ENCODE results near the gene BCL2L15. TPM values are rescaled to one million over a fixed set of nuclear protein-coding genes. Genes with fewer than 3 reads are reported as not detected.
A peak's percentile ranks its signal among the peaks of the same experiment; 100 is the strongest.

Gene BCL2L15
- total RNA-seq, 4 donors from 2014 or later, result 0.13 to 0.89 (median 0.50) TPM

- intact Hi-C loops (cut with DNase I), result no loop called here
- H3K27me3 ChIP-seq, result no peaks in the 10 kb centered on the region
- H3K9me3 ChIP-seq, result no peaks in the 10 kb centered on the region
- WGBS, 2 donors, result 91 to 95% methylated on average over 3 of the region's 3 CpGs
- H3K36me3 ChIP-seq, result peaks cover 4 to 15% of the 10 kb centered on the region in 2 donors
- H3K4me3 ChIP-seq (replicated peaks in 1 of 3), result no peak overlapping the region
- no peak for DNase-seq
- peaks cover 0 to 3% of the 10 kb centered on the region in 2 donors for H3K4me1 ChIP-seq
- TF ChIP-seq CTCF (IDR thresholded peaks at IDR 0.05) (no peak), POLR2A (IDR thresholded peaks at IDR 0.05) (no peak)
- H3K27ac ChIP-seq, result no peak overlapping the region
Measured at GRCh38 chr1:113893267-113893666, 5.9 kb upstream of the BCL2L15 start.

GRCh38 chr1:113891631-113892220, 4.3 kb upstream of the BCL2L15 start:
- Histone ChIP-seq H3K27me3 (no peaks in the 10 kb centered on the region), H3K4me3 (replicated peaks in 1 of 3) (no peak overlapping the region), H3K27ac (no peak overlapping the region), H3K4me1 (peaks cover 7 to 8% of the 10 kb centered on the region in 2 donors), H3K9me3 (no peaks in the 10 kb centered on the region), H3K36me3 (peaks cover 4 to 15% of the 10 kb centered on the region in 2 donors)
- DNase-seq, result no peak
- 92 to 94% methylated on average over 11 of the region's 11 CpGs for WGBS, 2 donors
- no peak for TF ChIP-seq POLR2A (IDR thresholded peaks at IDR 0.05)
- no peak for TF ChIP-seq CTCF (IDR thresholded peaks at IDR 0.05)
- intact Hi-C loops (cut with DNase I), result no loop called here

- H3K27me3 ChIP-seq, result no peaks in the 10 kb centered on the region
- H3K9me3 ChIP-seq, result no peaks in the 10 kb centered on the region
- H3K27ac ChIP-seq, result no peak overlapping the region
- WGBS, 2 donors, result 50 to 71% methylated on average over 2 of the region's 2 CpGs
- intact Hi-C loops (cut with DNase I), result no loop called here
- no peak overlapping the region for H3K4me3 ChIP-seq (replicated peaks in 1 of 3)
- peaks cover 7 to 8% of the 10 kb centered on the region in 2 donors for H3K4me1 ChIP-seq
- no peak for DNase-seq
- peaks cover 0 to 8% of the 10 kb centered on the region in 2 donors for H3K36me3 ChIP-seq
- no peak for TF ChIP-seq POLR2A (IDR thresholded peaks at IDR 0.05)
- no peak for TF ChIP-seq CTCF (IDR thresholded peaks at IDR 0.05)
Measured at GRCh38 chr1:113890816-113891215, 3.4 kb upstream of the BCL2L15 start.

GRCh38 chr1:113886417-113887401, 672 bp downstream of the BCL2L15 start:
- Histone ChIP-seq H3K4me1 (peaks cover 7 to 8% of the 10 kb centered on the region in 2 donors), H3K9me3 (no peaks in the 10 kb centered on the region), H3K36me3 (no peaks in the 10 kb centered on the region), H3K27me3 (no peaks in the 10 kb centered on the region), H3K27ac (no peak overlapping the region), H3K4me3 (replicated peaks in 1 of 3) (no peak overlapping the region)
- TF ChIP-seq CTCF (IDR thresholded peaks at IDR 0.05) (no peak), POLR2A (IDR thresholded peaks at IDR 0.05) (no peak)
- intact Hi-C loops (cut with DNase I), result no loop called here
- no peak for DNase-seq
- WGBS, 2 donors, result 89 to 93% methylated on average over 17 of the region's 17 CpGs

- intact Hi-C loops (cut with DNase I), result no loop called here
Measured at GRCh38 chr1:113881661-113882060, 5.7 kb downstream of the BCL2L15 start.

More at GRCh38 chr1:113881661-113882060, 5.7 kb downstream of the BCL2L15 start:
- Histone ChIP-seq H3K27me3 (no peaks in the 10 kb centered on the region), H3K4me1 (peaks cover 10 to 12% of the 10 kb centered on the region in 2 donors), H3K9me3 (no peaks in the 10 kb centered on the region), H3K27ac (peak overlapping the region in 1 of 3 donors; percentile 80), H3K36me3 (no peaks in the 10 kb centered on the region), H3K4me3 (replicated peaks in 1 of 3) (no peak overlapping the region)
- DNase-seq, result peak; percentile 8 to 44
- WGBS, 2 donors, result 55 to 56% methylated on average over 2 of the region's 2 CpGs
- TF ChIP-seq CTCF (IDR thresholded peaks at IDR 0.05), result no peak
- no peak for TF ChIP-seq POLR2A (IDR thresholded peaks at IDR 0.05)
